Measurements from ENCODE around the gene ATOH8. TPM values are rescaled to one million over a fixed set of nuclear protein-coding genes. Genes with fewer than 3 reads are reported as not detected.

ATOH8 gene
- total RNA-seq, 1 donor from 2014 or later = 0.52 TPM

- no peak for TF ChIP-seq CTCF (conservative IDR thresholded peaks at IDR 0.05; ENCODE audit: low read depth, low read length)
Observed at GRCh38 chr2:85747441-85747840, 6.3 kb upstream of the ATOH8 start.

GRCh38 chr2:85748039-85748734 is 5.6 kb upstream of the ATOH8 start:
- no peak overlapping the region for H3K4me3 ChIP-seq (ENCODE audit: low read depth, low read length)
- DNase-seq (ENCODE audit: low read depth) = no peak
- no peak for TF ChIP-seq CTCF (conservative IDR thresholded peaks at IDR 0.05; ENCODE audit: low read depth, low read length)

More at GRCh38 chr2:85747441-85747840, 6.3 kb upstream of the ATOH8 start:
- no peak overlapping the region for H3K4me3 ChIP-seq (ENCODE audit: low read depth, low read length)
- DNase-seq (ENCODE audit: low read depth) = no peak

- no peak overlapping the region for H3K4me3 ChIP-seq (ENCODE audit: low read depth, low read length)
- DNase-seq (ENCODE audit: low read depth) = no peak
- TF ChIP-seq CTCF (conservative IDR thresholded peaks at IDR 0.05; ENCODE audit: low read depth, low read length) = no peak
Observed at GRCh38 chr2:85748985-85749875, 4.6 kb upstream of the ATOH8 start.

- H3K4me3 ChIP-seq (ENCODE audit: low read depth, low read length) = no peak overlapping the region
- TF ChIP-seq CTCF (conservative IDR thresholded peaks at IDR 0.05; ENCODE audit: low read depth, low read length) = peak; percentile 87
- DNase-seq (ENCODE audit: low read depth) = no peak
Observed at GRCh38 chr2:85750587-85751575, 2.9 kb upstream of the ATOH8 start.

- no peak for TF ChIP-seq CTCF (conservative IDR thresholded peaks at IDR 0.05; ENCODE audit: low read depth, low read length)
- no peak for DNase-seq (ENCODE audit: low read depth)
- no peak overlapping the region for H3K4me3 ChIP-seq (ENCODE audit: low read depth, low read length)
Observed at GRCh38 chr2:85751627-85752026, 2.2 kb upstream of the ATOH8 start.

- TF ChIP-seq CTCF (conservative IDR thresholded peaks at IDR 0.05; ENCODE audit: low read depth, low read length) = no peak
- peak overlapping the region; percentile 51 for H3K4me3 ChIP-seq (ENCODE audit: low read depth, low read length)
- DNase-seq (ENCODE audit: low read depth) = no peak
Observed at GRCh38 chr2:85753035-85753524, 711 bp upstream of the ATOH8 start.

Data from epithelial cell of proximal tubule (primary cell).